HG02981 (cell line): Measurements from ENCODE around the gene CHN1.

Source experiments
- ATAC-seq: cut with Tn5 transposase; IDR thresholded peaks from one replicate; pipeline ENCODE4 v1.9.1; 2021; ENCODE audit warnings: mild to moderate bottlenecking, moderate library complexity; ENCODE audit not compliant: unreplicated experiment

Gene CHN1

GRCh38 chr2:174771631-174772471, 233.3 kb downstream of the CHN1 start:
- ATAC-seq: peak; percentile 73

GRCh38 chr2:174771136-174771535, 234.0 kb downstream of the CHN1 start:
- no peak for ATAC-seq

DNA sequence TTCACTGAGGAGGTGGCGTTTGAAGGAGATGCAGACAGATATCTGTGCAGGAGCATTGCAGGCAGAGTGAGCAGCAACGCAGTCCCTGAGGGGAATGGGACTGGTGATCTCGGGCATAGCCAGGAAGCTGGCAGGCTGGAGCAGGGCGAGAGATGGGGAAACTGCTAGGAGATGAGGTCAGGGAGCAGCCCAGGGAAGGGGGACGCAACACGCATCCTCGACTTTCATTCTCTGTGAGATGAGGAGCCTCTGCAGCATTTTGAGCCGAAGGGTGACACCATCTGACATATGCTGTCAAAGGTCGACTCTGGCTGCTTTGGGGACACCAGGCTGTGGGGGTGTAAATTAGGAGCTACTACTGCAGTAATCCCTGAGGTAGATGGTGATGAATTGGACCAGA, 236.6 kb downstream of the CHN1 start:
- no peak for ATAC-seq

- no peak for ATAC-seq
Observed at GRCh38 chr2:174766271-174766670, 238.9 kb downstream of the CHN1 start.

GRCh38 chr2:174765576-174765975, 239.6 kb downstream of the CHN1 start:
- no peak for ATAC-seq

- peak; percentile 50 for ATAC-seq
Observed at GRCh38 chr2:174764280-174765255, 240.6 kb downstream of the CHN1 start, which contains the start of gene CHRNA1. CHRNA1 (minus strand) TSS chr2:174764472; CDS start chr2:174764394, 78 bp downstream.

- ATAC-seq: no peak
Observed at GRCh38 chr2:174763780-174764179, 241.4 kb downstream of the CHN1 start.

- no peak for ATAC-seq
Observed at GRCh38 chr2:174762464-174762863, 242.7 kb downstream of the CHN1 start.

- ATAC-seq: no peak
Observed at GRCh38 chr2:174761837-174762236, 243.3 kb downstream of the CHN1 start.

DNA sequence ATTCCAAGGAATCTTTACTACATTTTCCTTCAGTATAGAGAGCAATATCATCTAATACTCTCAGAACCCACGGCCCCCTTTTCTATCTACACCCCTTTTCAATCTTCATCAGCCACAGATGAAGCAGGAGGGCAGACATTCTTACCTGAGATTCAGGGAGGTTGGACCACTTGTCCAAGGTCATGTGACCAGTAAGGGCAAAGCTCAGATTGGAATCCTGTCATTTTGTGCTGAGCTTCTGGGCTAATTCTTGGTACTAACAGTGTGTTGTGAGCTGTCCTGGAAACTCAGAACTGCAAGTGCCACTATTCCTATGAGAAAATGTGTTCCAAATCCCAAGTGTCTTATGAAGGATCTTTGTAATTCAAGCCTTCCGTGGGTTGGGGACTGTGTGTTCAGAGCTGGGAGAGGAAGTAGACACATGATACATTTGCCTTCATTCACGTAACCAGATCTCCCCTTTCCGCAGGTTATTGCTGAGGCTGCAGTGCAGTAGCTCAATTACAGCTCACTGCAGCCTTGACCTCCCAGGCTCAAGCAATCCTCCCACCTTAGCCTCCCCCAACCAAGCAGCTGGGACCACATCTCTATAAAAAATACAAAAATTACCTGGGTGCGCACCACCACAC, 244.2 kb downstream of the CHN1 start:
- ATAC-seq: no peak

- ATAC-seq: no peak
Observed at GRCh38 chr2:174759381-174760065, 245.7 kb downstream of the CHN1 start.

- ATAC-seq: no peak
Observed at GRCh38 chr2:174756743-174757142, 248.4 kb downstream of the CHN1 start.

GRCh38 chr2:174753038-174753633, 252.0 kb downstream of the CHN1 start:
- peak; percentile 7 for ATAC-seq

DNA sequence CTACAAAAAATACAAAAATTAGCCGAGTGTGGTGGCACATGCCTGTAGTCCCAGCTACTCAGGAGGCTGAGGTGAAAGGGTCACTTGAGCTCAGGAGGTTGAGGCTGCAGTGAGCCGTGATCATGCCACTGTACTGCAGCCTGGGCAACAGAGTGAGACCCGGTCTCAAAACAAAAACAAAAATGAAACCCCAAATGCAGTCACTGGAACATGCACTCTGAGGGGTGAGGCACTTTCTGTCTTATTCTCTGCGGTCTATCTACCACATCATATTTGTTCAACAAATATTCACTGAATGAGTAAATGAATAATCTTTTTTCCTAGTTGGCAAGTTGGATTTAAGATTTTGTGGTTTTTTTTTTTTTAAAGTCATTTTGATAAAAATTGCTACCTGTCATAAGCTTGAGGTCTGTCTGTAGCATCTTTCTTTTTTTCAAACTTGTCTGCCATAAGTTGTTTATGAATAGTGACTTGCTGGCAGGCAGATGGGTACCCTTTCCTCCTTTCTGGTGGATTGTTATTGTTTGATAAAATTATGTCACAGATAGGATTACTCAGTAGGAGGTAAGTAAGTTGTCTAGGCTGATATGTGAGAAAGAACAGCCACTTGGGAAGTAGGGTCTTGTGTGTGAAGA, 252.7 kb downstream of the CHN1 start:
- peak; percentile 90 for ATAC-seq

DNA sequence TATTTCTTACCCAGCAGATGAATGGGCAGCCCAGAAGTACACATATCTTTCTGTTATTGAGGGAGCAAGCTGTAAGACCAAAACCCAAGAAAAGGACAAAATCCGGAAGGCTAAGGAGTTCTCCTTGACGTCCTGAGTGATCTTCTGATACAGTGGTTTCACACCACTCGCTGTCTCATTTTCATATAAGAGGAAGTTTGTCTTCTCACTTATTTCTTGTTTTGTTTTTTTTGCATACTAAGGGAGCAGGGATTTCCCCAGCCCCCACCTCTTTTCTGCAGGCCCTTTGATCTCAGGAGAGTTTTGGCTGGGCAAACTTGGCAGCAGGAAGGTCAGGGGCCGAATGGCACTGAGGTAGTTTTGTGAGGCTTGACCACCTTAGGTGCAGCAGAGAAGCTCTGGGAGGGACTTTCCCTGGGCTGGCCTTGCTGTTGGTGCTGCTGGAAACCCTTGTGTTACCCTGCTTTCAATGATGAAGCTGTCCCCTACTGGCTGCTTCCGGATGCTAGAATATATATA, 254.2 kb downstream of the CHN1 start:
- ATAC-seq: peak; percentile 52

GRCh38 chr2:174749793-174750192, 255.4 kb downstream of the CHN1 start:
- ATAC-seq: no peak

- no peak for ATAC-seq
Observed at GRCh38 chr2:174748948-174749347, 256.2 kb downstream of the CHN1 start.
